Nucleus accumbens (tissue), 56 donors: ENCODE measurements around the gene OGDHL.
"Not testable (repeated sequence)": the region's sequence is repeated elsewhere in the genome, so short reads cannot be mapped to it uniquely, and the experiment has no call there.

Source experiments
- DNase-seq, 56 donors: peaks; one replicate each; lab custom pipeline; 2025; lab: John Stamatoyannopoulos, UW

OGDHL gene

GRCh38 chr10:49741108-49741995 is 20.8 kb downstream of the OGDHL start:
- no peak for DNase-seq

- DNase-seq = no peak
These were observed 21.6 kb downstream of the OGDHL start for GRCh38 chr10:49740346-49741107.

- no peak for DNase-seq
These were observed 22.7 kb downstream of the OGDHL start for GRCh38 chr10:49739426-49739825.

GRCh38 chr10:49738616-49739360 is 23.3 kb downstream of the OGDHL start:
- no peak for DNase-seq

GRCh38 chr10:49737474-49738201 is 24.5 kb downstream of the OGDHL start:
- no peak for DNase-seq

GRCh38 chr10:49736564-49737113 is 25.5 kb downstream of the OGDHL start:
- no peak for DNase-seq

- no peak for DNase-seq
These were observed 26.1 kb downstream of the OGDHL start for GRCh38 chr10:49735848-49736563.

- DNase-seq = no peak
These were observed 27.0 kb downstream of the OGDHL start for GRCh38 chr10:49735161-49735560.

- no peak for DNase-seq
These were observed 27.4 kb downstream of the OGDHL start for GRCh38 chr10:49734676-49735075.

GRCh38 chr10:49733866-49734265 is 28.3 kb downstream of the OGDHL start:
- DNase-seq = no peak

- no peak for DNase-seq
These were observed 35.5 kb downstream of the OGDHL start for GRCh38 chr10:49726593-49726992.

- DNase-seq = not testable (repeated sequence)
These were observed 47.0 kb downstream of the OGDHL start for GRCh38 chr10:49715157-49715556.

GRCh38 chr10:49713266-49713665 is 48.9 kb downstream of the OGDHL start:
- DNase-seq = no peak

GRCh38 chr10:49711481-49711880 is 50.6 kb downstream of the OGDHL start:
- no peak for DNase-seq

GRCh38 chr10:49710966-49711365 is 51.2 kb downstream of the OGDHL start:
- DNase-seq = no peak

GRCh38 chr10:49709934-49710333 is 52.2 kb downstream of the OGDHL start:
- no peak for DNase-seq

- DNase-seq = no peak
These were observed 54.5 kb downstream of the OGDHL start for GRCh38 chr10:49707585-49707984.

- DNase-seq = no peak
These were observed 61.1 kb downstream of the OGDHL start for GRCh38 chr10:49700997-49701396.

GRCh38 chr10:49700211-49700610 is 61.9 kb downstream of the OGDHL start:
- DNase-seq = no peak
